PC-3 (cell line): ENCODE results near the gene ZPBP. TPM values are rescaled to one million over a fixed set of nuclear protein-coding genes. Genes with fewer than 3 reads are reported as not detected.
"Not testable (repeated sequence)": the region's sequence is repeated elsewhere in the genome, so short reads cannot be mapped to it uniquely, and the experiment has no call there.

ENCODE experiments used
- ATAC-seq: fragments of 200-7000 bp; cut with Tn5 transposase; 2 replicates; pipeline ENCODE4 v1.9.1; 2020; ENCODE audit warnings: mild to moderate bottlenecking, moderate library complexity
- BruUV-seq: library from RNA; stranded (reverse); fragments of 400-500 nt; replicated peaks from 2 replicates; lab custom pipeline; 2021; lab: Mats Ljungman, UMichigan
- CTCF ChIA-PET: fragments of 300-600 bp; sonication (Branson Sonifier 250); formaldehyde crosslinking; loops from one replicate; lab custom pipeline; 2022; ENCODE audit warnings: antibody characterized with exemption; lab: Charles Lee
- POLR2A ChIA-PET: fragments of 300-600 bp; sonication (Branson Sonifier 250); formaldehyde crosslinking; loops from one replicate; lab custom pipeline; 2022; ENCODE audit warnings: antibody characterized with exemption; ENCODE audit not compliant: unreplicated experiment; lab: Charles Lee
- DNase-seq: peaks from one replicate; pipeline ENCODE4 v3.0.0-alpha.2; 2015
- H2AFZ ChIP-seq: fragments of 300-600 bp; sonication (generic); 2 replicates; pipeline ENCODE4 v1.6.0; 2016; ENCODE audit warnings: antibody characterized with exemption, low read length
- H3F3A ChIP-seq: fragments of 300-600 bp; sonication (generic); one replicate; pipeline ENCODE4 v1.6.0; 2017; ENCODE audit warnings: antibody characterized with exemption, low read length, control low read depth, mild to moderate bottlenecking; ENCODE audit not compliant: unreplicated experiment
- H3K27ac ChIP-seq: fragments of 300-600 bp; sonication (generic); 2 replicates; pipeline ENCODE4 v1.5.1; 2016; ENCODE audit warnings: mild to moderate bottlenecking, low read length
- H3K27me3 ChIP-seq: fragments of 300-600 bp; sonication (generic); 2 replicates; pipeline ENCODE4 v1.6.1; 2016; ENCODE audit warnings: low read length, mixed read lengths
- H3K36me3 ChIP-seq: fragments of 300-600 bp; sonication (generic); 2 replicates; pipeline ENCODE4 v1.6.1; 2016; ENCODE audit warnings: low read depth, mixed run types, low read length, mixed read lengths
- H3K4me1 ChIP-seq: fragments of 300-600 bp; sonication (generic); 2 replicates; pipeline ENCODE4 v1.5.1; 2016; ENCODE audit warnings: low read length; ENCODE audit not compliant: insufficient read depth
- H3K4me2 ChIP-seq: fragments of 300-600 bp; sonication (generic); 2 replicates; pipeline ENCODE4 v1.6.0; 2016; ENCODE audit warnings: low read length
- H3K4me3 ChIP-seq: fragments of 300-600 bp; sonication (generic); 2 replicates; pipeline ENCODE4 v1.5.1; 2016; ENCODE audit warnings: mild to moderate bottlenecking, low read length, mixed read lengths
- H3K79me2 ChIP-seq: fragments of 300-600 bp; sonication (generic); 2 replicates; pipeline ENCODE4 v1.6.1; 2017; ENCODE audit warnings: low read length, mixed read lengths
- H3K9ac ChIP-seq: fragments of 300-600 bp; sonication (generic); 2 replicates; pipeline ENCODE4 v1.6.0; 2016; ENCODE audit warnings: mild to moderate bottlenecking, low read length
- H3K9me2 ChIP-seq: fragments of 300-600 bp; sonication (generic); replicated peaks from 2 replicates; pipeline ENCODE4 v1.6.1; 2016; ENCODE audit warnings: mixed run types, low read length, mixed read lengths
- H3K9me3 ChIP-seq: fragments of 300-600 bp; sonication (generic); 2 replicates; pipeline ENCODE4 v1.6.1; 2016; ENCODE audit warnings: low read length, mixed read lengths
- H4K20me1 ChIP-seq: fragments of 300-600 bp; sonication (generic); 2 replicates; pipeline ENCODE4 v1.6.1; 2016; ENCODE audit warnings: low read length, mixed read lengths
- CTCF ChIP-seq: fragments of 300-600 bp; sonication (generic); conservative IDR thresholded peaks from 2 replicates; pipeline ENCODE4 v1.5.1; 2017; ENCODE audit warnings: antibody characterized with exemption, low read depth, mild to moderate bottlenecking, low read length
- EZH2 ChIP-seq: fragments of 300-600 bp; sonication (generic); IDR thresholded peaks from one replicate; pipeline ENCODE4 v1.6.1; 2017; ENCODE audit warnings: antibody characterized with exemption, mild to moderate bottlenecking, low read length; ENCODE audit not compliant: unreplicated experiment
- EZH2phosphoT487 ChIP-seq: fragments of 300-600 bp; sonication (generic); IDR thresholded peaks from 2 replicates; pipeline ENCODE4 v1.6.1; 2018; ENCODE audit warnings: mild to moderate bottlenecking, antibody characterized with exemption, low read length, borderline replicate concordance
- intact Hi-C: fragments of 100-400 bp; cut with micrococcal nuclease; formaldehyde crosslinking; loops from 2 replicates; pipeline ENCODE4 v1.9.0; 2023
- total RNA-seq: library from RNA; depleted of rRNA; stranded (reverse); fragments of >200 nt; gene quantifications from 2 replicates; pipeline ENCODE4 v1.2.3, GENCODE V29; 2014

Gene ZPBP
- total RNA-seq, 1 experiment from 2014 or later = not detected

GRCh38 chr7:50047716-50048115 lies 45.3 kb downstream of the ZPBP start:
- Histone ChIP-seq H3K9ac (no peak overlapping the region), H3K79me2 (no peaks in the 10 kb centered on the region), H2AFZ (no peak overlapping the region), H3K27me3 (no peaks in the 10 kb centered on the region), H3K4me1 (no peaks in the 10 kb centered on the region), H3F3A (no peaks in the 10 kb centered on the region), H3K9me3 (no peaks in the 10 kb centered on the region), H4K20me1 (no peaks in the 10 kb centered on the region), H3K36me3 (no peaks in the 10 kb centered on the region), H3K4me3 (no peak overlapping the region), H3K27ac (no peak overlapping the region), H3K4me2 (no peak overlapping the region), H3K9me2 (no peaks in the 10 kb centered on the region)
- ATAC-seq = no peak
- CTCF ChIA-PET = no interaction called here
- no peak for TF ChIP-seq CTCF
- TF ChIP-seq EZH2phosphoT487 = no peak
- TF ChIP-seq EZH2 = no peak
- no peak for DNase-seq
- POLR2A ChIA-PET = no interaction called here
- intact Hi-C loops = no loop called here
- BruUV-seq = no TSS peak

GRCh38 chr7:50041165-50041564 lies 51.9 kb downstream of the ZPBP start:
- H3K36me3 ChIP-seq, H2AFZ ChIP-seq, CTCF ChIA-PET, DNase-seq, H3K4me2 ChIP-seq, H3K4me1 ChIP-seq, BruUV-seq, H3F3A ChIP-seq, H3K9me3 ChIP-seq, ATAC-seq, intact Hi-C loops, H3K9ac ChIP-seq, H3K27ac ChIP-seq, H3K79me2 ChIP-seq, H4K20me1 ChIP-seq, POLR2A ChIA-PET, H3K9me2 ChIP-seq, H3K4me3 ChIP-seq, H3K27me3 ChIP-seq: not testable (repeated sequence)

GRCh38 chr7:50037086-50037485 lies 56.0 kb downstream of the ZPBP start:
- CTCF ChIA-PET = no interaction called here
- no peak for DNase-seq
- Histone ChIP-seq H3K27ac (no peak overlapping the region), H3K9ac (no peak overlapping the region), H3K27me3 (0 out of 2 replicates have a peak, but pooled peaks cover 8% of the 10 kb centered on the region), H3K9me3 (no peaks in the 10 kb centered on the region), H3K36me3 (no peaks in the 10 kb centered on the region), H3K79me2 (no peaks in the 10 kb centered on the region), H3K4me1 (no peaks in the 10 kb centered on the region), H3K9me2 (no peaks in the 10 kb centered on the region), H3K4me2 (no peak overlapping the region), H4K20me1 (no peaks in the 10 kb centered on the region), H2AFZ (no peak overlapping the region), H3K4me3 (no peak overlapping the region), H3F3A (no peaks in the 10 kb centered on the region)
- POLR2A ChIA-PET = no interaction called here
- no TSS peak for BruUV-seq
- ATAC-seq = no peak
- TF ChIP-seq EZH2phosphoT487 (no peak), EZH2 (no peak), CTCF (no peak)
- intact Hi-C loops = no loop called here
